ENCODE results near the gene SERAC1. TPM values are rescaled to one million over a fixed set of nuclear protein-coding genes. Genes with fewer than 3 reads are reported as not detected.

Gene SERAC1
- total RNA-seq, 3 donors from 2014 or later: 1.8 to 2.5 (median 2.3) TPM

GRCh38 chr6:158069800-158070195 lies 98.3 kb downstream of the SERAC1 start:
- no peak overlapping the region for H3K4me3 Mint-ChIP-seq
- H3K9me3 Mint-ChIP-seq: no peaks in the 10 kb centered on the region
- H3K36me3 Mint-ChIP-seq (ENCODE audit: insufficient read depth): peaks cover 35% of the 10 kb centered on the region
- ATAC-seq (no peak), DNase-seq (no peak)
- H3K4me1 Mint-ChIP-seq (ENCODE audit: low read depth): peaks cover 13% of the 10 kb centered on the region
- H3K27me3 Mint-ChIP-seq (ENCODE audit: low read depth): no peaks in the 10 kb centered on the region

DNA sequence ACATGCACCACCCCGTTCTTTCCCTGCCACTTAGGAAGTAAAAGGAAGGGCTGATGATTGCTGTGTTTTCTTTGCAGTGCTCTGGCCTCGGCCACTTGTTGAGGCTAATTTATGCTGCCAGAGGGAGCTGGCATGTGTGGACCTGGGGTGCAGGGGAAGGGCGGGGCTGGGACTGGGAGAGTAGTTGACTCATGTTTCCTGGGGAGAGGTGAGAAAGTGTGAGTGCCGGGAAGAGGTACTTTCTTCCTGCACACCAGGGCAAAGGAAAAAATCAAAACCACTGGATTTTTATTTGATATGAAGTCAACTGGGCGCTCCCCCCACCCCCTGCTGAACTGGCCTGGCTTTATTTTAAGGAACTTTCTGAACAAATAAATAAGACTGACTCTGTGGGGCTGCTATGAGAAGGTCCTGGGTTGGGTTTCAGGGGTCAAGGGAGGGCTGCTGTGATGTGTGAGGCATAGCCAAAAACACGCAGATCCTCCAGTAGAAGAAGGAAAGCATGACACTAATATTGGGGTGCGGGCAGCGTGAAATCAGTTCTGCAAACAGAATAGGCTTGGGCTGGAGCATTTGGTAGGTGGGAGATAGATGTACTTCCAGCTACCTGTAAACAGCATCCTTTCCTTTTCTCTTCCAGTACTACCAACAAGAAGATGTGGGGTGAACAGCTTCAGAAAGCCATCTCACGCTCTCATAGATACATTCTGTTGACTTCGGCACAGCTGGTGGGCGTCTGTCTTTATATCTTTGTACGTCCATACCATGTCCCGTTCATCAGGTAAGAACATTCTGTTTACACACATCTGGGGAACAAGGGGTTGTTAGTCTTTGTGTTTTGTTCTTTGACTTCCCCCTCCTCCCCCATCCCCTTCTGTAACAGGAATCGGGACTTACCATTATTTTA lies 98.9 kb downstream of the SERAC1 start:
- H3K4me3 Mint-ChIP-seq: no peak overlapping the region
- H3K36me3 Mint-ChIP-seq (ENCODE audit: insufficient read depth): peaks cover 31% of the 10 kb centered on the region
- no peak for ATAC-seq
- no peaks in the 10 kb centered on the region for H3K9me3 Mint-ChIP-seq
- peaks cover 13% of the 10 kb centered on the region for H3K4me1 Mint-ChIP-seq (ENCODE audit: low read depth)
- H3K27me3 Mint-ChIP-seq (ENCODE audit: low read depth): no peaks in the 10 kb centered on the region
- no peak for DNase-seq

DNA sequence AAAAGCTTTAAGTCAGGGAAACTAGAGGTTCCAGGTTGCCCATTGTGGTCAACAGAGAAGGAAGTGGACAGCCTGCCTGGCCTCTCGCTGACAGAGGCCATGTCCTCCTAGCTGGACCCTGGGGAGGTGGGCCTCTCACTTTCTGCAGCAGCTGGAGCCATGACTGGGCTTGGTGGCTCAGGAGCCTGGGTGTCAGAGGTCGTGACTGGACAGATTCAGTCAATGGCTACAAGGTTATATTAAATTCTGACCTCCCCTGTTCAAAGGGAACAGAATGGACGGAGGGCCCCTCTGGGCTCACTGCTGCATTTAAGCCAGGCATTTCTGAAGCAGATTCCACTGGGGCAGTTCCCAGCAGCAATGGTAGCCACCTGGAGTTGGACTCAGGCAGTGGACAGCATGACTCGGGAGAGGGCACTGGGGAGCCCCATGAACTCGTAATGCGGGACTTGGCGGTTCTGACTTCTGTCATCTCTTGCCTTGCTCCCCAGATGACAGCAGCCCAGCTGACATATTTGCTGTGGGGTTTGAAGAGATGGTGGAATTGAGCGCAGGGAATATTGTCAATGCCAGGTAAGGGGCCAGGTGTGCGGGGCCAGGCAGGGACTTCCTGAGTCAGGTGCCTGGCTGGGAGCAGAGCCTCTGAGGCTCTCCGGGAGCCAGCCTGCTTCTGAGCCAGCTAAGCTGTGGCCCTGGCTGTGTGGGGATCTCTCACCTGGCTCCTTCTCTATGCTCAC lies 99.7 kb downstream of the SERAC1 start:
- Mint-ChIP-seq H3K9me3 (no peaks in the 10 kb centered on the region), H3K27me3 (ENCODE audit: low read depth) (no peaks in the 10 kb centered on the region), H3K4me1 (ENCODE audit: low read depth) (peaks cover 13% of the 10 kb centered on the region), H3K4me3 (no peak overlapping the region), H3K36me3 (ENCODE audit: insufficient read depth) (peaks cover 25% of the 10 kb centered on the region)
- no peak for DNase-seq
- ATAC-seq: no peak

- H3K4me3 Mint-ChIP-seq: no peak overlapping the region
- H3K9me3 Mint-ChIP-seq: no peaks in the 10 kb centered on the region
- DNase-seq (no peak), ATAC-seq (no peak)
- peaks cover 13% of the 10 kb centered on the region for H3K4me1 Mint-ChIP-seq (ENCODE audit: low read depth)
- H3K27me3 Mint-ChIP-seq (ENCODE audit: low read depth): no peaks in the 10 kb centered on the region
- H3K36me3 Mint-ChIP-seq (ENCODE audit: insufficient read depth): peaks cover 25% of the 10 kb centered on the region
These were observed 100.5 kb downstream of the SERAC1 start for GRCh38 chr6:158067436-158068015.

DNA sequence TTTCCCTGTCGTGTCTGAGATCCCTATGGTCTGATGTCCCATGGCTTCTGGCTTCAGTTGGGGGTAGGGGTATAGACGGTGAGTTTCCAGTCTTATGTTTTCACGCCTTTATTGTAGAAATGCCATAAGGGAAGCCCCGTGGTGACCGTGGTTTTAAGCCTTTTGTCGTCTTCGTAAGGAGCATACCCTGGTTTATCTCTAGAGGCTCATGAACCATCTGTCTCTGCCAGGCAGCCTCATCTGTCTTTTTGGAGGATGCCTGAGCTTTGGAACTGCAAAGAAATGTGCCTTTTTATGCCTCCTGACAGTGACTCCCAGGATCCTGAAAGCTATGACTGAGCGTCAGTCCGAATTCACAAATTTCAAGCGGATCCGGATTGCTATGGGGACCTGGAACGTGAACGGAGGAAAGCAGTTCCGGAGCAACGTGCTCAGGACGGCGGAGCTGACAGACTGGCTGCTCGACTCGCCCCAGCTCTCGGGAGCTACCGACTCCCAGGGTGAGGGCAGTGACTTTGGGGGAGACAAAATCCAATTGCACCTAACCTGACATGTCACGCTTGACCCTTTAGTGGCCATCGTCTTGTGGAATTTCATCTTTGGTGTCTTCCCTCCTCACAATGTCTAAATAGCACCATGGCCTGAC lies 101.8 kb downstream of the SERAC1 start:
- H3K9me3 Mint-ChIP-seq: no peaks in the 10 kb centered on the region
- DNase-seq: no peak
- no peak overlapping the region for H3K4me3 Mint-ChIP-seq
- H3K36me3 Mint-ChIP-seq (ENCODE audit: insufficient read depth): peaks cover 22% of the 10 kb centered on the region
- H3K4me1 Mint-ChIP-seq (ENCODE audit: low read depth): peaks cover 10% of the 10 kb centered on the region
- ATAC-seq: no peak
- no peaks in the 10 kb centered on the region for H3K27me3 Mint-ChIP-seq (ENCODE audit: low read depth)

DNA sequence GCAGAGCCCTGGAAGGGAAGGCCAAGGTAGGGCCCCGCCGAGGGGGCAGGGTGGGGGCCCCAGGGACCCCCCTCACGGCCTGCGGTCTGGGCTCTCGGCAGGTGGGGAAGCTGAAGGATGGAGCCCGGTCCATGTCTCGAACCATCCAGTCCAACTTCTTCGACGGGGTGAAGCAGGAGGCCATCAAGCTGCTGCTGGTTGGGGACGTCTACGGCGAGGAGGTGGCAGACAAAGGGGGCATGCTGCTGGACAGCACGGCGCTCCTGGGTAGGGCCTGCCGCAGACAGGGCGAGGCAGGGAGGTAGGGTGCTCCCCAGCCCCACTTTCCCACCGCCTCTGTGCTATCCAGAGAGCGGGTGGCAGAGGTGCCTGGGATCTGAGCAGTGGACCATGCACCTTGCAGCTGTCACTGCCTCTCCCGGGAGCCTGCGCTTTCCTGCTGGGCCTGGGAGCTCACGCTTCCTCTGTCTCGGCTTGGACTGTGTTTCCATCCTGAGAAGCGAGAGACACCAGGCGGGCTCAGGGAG lies 103.3 kb downstream of the SERAC1 start:
- no peaks in the 10 kb centered on the region for H3K9me3 Mint-ChIP-seq
- H3K4me3 Mint-ChIP-seq: no peak overlapping the region
- no peak for DNase-seq
- no peak for ATAC-seq
- no peaks in the 10 kb centered on the region for H3K27me3 Mint-ChIP-seq (ENCODE audit: low read depth)
- peaks cover 18% of the 10 kb centered on the region for H3K4me1 Mint-ChIP-seq (ENCODE audit: low read depth)
- H3K36me3 Mint-ChIP-seq (ENCODE audit: insufficient read depth): peaks cover 17% of the 10 kb centered on the region

- Mint-ChIP-seq H3K36me3 (ENCODE audit: insufficient read depth) (peaks cover 17% of the 10 kb centered on the region), H3K27me3 (ENCODE audit: low read depth) (no peaks in the 10 kb centered on the region), H3K9me3 (no peaks in the 10 kb centered on the region), H3K4me3 (no peak overlapping the region), H3K4me1 (ENCODE audit: low read depth) (peaks cover 14% of the 10 kb centered on the region)
- ATAC-seq (no peak), DNase-seq (no peak)
These were observed 104.3 kb downstream of the SERAC1 start for GRCh38 chr6:158063736-158064135.

- Mint-ChIP-seq H3K9me3 (no peaks in the 10 kb centered on the region), H3K4me3 (no peak overlapping the region), H3K27me3 (ENCODE audit: low read depth) (no peaks in the 10 kb centered on the region), H3K4me1 (ENCODE audit: low read depth) (peaks cover 29% of the 10 kb centered on the region), H3K36me3 (ENCODE audit: insufficient read depth) (peaks cover 10% of the 10 kb centered on the region)
- ATAC-seq: no peak
- no peak for DNase-seq
These were observed 106.2 kb downstream of the SERAC1 start for GRCh38 chr6:158061709-158062461.

DNA sequence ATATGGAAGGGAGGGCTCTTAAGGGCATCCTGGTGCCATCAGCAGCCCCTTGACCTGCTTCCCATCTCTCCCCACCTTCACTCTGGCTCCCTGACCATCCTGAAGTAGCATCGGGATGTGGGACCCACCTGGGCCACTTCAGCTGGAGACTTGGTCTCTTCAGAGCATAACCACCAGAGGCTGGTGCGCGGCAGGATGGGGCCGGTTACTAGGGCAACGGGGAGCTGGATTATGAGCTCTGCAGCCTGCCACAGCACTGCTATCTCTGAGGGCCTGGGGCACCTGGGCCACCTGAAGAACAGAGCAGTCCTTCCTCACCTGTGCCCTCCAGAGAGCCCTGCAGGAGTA lies 106.7 kb downstream of the SERAC1 start:
- Mint-ChIP-seq H3K36me3 (ENCODE audit: insufficient read depth) (peaks cover 7% of the 10 kb centered on the region), H3K9me3 (no peaks in the 10 kb centered on the region), H3K4me1 (ENCODE audit: low read depth) (peaks cover 34% of the 10 kb centered on the region)

GRCh38 chr6:158060455-158061360 lies 107.4 kb downstream of the SERAC1 start:
- Mint-ChIP-seq H3K36me3 (ENCODE audit: insufficient read depth) (peaks cover 5% of the 10 kb centered on the region), H3K9me3 (no peaks in the 10 kb centered on the region), H3K4me1 (ENCODE audit: low read depth) (peaks cover 35% of the 10 kb centered on the region), H3K4me3 (no peak overlapping the region), H3K27me3 (ENCODE audit: low read depth) (no peaks in the 10 kb centered on the region)
- ATAC-seq (no peak), DNase-seq (no peak)

More for the DNA sequence above, 106.7 kb downstream of the SERAC1 start:
- no peak for ATAC-seq
- no peak overlapping the region for H3K4me3 Mint-ChIP-seq
- H3K27me3 Mint-ChIP-seq (ENCODE audit: low read depth): no peaks in the 10 kb centered on the region
- DNase-seq: no peak
